ENCODE data around the gene INPP5A.

Gene INPP5A

DNA sequence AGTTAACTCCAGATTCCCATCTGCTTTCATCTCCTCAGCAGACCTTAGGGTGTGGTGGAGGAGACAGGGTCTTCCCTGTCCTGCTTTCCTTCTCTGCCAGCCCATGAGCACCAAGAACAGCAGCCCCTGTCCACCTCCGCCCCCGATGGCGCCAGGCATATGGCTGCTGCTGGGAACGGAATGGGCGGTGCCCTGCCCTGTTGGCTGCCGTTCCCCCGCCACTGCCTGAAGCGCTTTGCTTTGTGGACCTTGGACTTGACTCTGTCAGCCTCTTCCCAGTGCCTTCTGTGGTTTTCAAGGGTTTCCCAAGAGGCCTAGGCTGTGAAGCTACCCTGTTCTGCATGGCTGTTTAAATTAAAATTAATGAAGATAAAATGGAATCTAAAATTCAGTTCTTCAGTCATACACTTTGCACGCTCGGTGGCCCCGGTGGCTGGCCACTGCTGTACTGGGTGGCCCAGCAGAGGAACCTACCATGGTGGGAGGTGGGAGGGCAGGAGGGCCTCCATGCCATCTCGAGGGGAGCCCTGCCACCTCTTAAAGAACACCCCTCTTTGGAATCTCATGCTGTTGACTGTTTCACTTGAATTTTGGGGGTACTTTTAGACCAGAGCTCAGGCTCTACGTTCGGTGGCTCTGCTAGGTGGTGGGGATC, 169.7 kb downstream of the INPP5A start:
- in situ Hi-C loops (cut with MboI; ENCODE audit: low sequenced_read_pairs, unreplicated experiment): no loop called here
- TF ChIP-seq, protein P1, sequence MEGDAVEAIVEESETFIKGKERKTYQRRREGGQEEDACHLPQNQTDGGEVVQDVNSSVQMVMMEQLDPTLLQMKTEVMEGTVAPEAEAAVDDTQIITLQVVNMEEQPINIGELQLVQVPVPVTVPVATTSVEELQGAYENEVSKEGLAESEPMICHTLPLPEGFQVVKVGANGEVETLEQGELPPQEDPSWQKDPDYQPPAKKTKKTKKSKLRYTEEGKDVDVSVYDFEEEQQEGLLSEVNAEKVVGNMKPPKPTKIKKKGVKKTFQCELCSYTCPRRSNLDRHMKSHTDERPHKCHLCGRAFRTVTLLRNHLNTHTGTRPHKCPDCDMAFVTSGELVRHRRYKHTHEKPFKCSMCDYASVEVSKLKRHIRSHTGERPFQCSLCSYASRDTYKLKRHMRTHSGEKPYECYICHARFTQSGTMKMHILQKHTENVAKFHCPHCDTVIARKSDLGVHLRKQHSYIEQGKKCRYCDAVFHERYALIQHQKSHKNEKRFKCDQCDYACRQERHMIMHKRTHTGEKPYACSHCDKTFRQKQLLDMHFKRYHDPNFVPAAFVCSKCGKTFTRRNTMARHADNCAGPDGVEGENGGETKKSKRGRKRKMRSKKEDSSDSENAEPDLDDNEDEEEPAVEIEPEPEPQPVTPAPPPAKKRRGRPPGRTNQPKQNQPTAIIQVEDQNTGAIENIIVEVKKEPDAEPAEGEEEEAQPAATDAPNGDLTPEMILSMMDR (IDR thresholded peaks at IDR 0.05; ENCODE audit: borderline replicate concordance, control extremely low read depth, extremely low read depth, insufficient read depth, missing control alignments): no peak

DNA sequence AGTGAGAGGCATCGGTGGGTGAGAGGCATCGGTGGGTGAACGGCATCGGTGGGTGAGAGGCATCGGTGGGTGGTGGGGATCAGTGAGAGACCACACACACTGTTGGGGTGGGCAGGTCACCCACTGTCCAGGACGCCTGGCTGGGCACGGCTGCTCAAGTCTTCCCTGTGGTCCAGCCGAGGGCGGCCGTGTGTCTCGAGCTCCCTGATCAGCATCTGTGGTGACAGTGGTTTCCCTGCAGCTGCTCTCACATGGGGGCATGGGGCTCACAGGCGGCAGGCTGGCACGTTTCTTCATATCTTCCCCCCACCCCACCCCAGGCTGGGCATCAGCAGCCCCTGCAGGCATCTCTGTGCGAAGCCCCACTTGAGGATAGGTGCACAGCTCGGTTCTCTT, 170.2 kb downstream of the INPP5A start:
- TF ChIP-seq, protein P1 (IDR thresholded peaks at IDR 0.05; ENCODE audit: borderline replicate concordance, control extremely low read depth, extremely low read depth, insufficient read depth, missing control alignments): no peak
- in situ Hi-C loops (cut with MboI; ENCODE audit: low sequenced_read_pairs, unreplicated experiment): no loop called here
- DNase-seq (ENCODE audit: low spot score): no peak

More for the DNA sequence above, 169.7 kb downstream of the INPP5A start:
- no peak for DNase-seq (ENCODE audit: low spot score)

DNA sequence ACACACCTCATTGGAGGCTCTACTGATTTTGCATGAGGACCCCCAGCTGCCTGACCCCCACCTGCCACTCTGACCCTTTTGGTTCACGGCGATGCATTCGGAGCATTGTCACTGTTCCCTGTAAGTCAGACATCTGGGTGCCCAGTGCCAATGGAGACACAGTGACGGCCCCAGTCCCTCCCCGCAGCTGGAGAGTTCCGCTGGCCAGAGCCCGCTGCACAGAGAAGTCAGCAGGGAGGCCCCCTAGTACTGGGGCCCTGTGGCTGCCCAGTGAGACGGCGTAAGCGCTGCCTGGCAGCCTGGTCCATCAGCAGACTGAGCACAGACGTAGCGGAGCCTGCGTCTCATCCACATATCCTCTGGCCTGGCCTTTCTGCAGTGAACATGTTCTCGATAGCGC, 170.9 kb downstream of the INPP5A start:
- in situ Hi-C loops (cut with MboI; ENCODE audit: low sequenced_read_pairs, unreplicated experiment): no loop called here
- no peak for DNase-seq (ENCODE audit: low spot score)
- TF ChIP-seq, protein P1 (IDR thresholded peaks at IDR 0.05; ENCODE audit: borderline replicate concordance, control extremely low read depth, extremely low read depth, insufficient read depth, missing control alignments): no peak

DNA sequence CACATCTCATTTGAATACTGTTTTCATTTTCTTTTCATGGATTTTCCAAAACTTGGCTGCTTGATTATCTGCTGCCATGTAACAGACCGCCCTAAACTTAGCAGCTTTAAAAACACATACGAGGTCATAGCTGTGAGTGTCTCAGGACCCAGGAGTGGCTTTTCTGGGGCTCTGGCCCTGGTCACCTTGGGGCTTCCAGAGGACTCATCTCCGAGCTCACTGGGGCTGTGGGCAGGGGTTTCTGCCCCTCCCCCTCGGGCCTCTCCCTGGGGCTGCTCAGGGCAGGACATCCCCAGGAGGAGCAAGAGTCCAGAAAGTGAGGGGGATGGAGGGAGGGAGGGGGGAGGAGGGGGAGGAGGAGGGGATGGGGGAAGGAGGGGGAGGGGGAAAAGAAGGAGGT, 171.3 kb downstream of the INPP5A start:
- in situ Hi-C loops (cut with MboI; ENCODE audit: low sequenced_read_pairs, unreplicated experiment): no loop called here
- DNase-seq (ENCODE audit: low spot score): no peak
- TF ChIP-seq, protein P1 (IDR thresholded peaks at IDR 0.05; ENCODE audit: borderline replicate concordance, control extremely low read depth, extremely low read depth, insufficient read depth, missing control alignments): no peak

DNA sequence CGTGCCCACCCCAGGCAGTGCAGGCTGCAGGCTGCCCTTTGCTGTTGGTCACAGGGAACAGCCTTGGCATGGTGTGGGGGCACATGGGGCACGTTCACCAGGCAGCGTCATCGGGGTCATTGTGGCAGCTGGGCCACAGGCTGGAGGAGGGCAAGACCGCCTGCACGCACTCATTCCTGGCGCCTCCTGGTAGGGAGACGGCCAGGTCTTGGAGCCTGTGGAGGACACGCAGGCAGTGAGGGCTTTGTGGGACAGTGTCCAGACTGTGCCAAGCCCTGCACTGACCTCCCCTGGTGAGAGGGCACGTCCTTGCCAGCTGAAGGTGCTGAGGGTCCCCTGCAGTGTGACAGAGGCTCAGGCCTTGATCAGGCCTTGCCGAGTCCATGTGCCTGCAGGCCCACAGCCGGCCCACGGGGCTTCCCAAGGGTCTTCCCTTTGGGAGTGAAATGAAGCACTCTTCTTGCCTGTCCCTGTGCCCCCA, 171.9 kb downstream of the INPP5A start:
- TF ChIP-seq, protein P1 (IDR thresholded peaks at IDR 0.05; ENCODE audit: borderline replicate concordance, control extremely low read depth, extremely low read depth, insufficient read depth, missing control alignments): no peak
- in situ Hi-C loops (cut with MboI; ENCODE audit: low sequenced_read_pairs, unreplicated experiment): no loop called here
- no peak for DNase-seq (ENCODE audit: low spot score)

- in situ Hi-C loops (cut with MboI; ENCODE audit: low sequenced_read_pairs, unreplicated experiment): no loop called here
- DNase-seq (ENCODE audit: low spot score): no peak
- TF ChIP-seq, protein P1 (IDR thresholded peaks at IDR 0.05; ENCODE audit: borderline replicate concordance, control extremely low read depth, extremely low read depth, insufficient read depth, missing control alignments): no peak
Measured at GRCh38 chr10:132710036-132710686, 172.6 kb downstream of the INPP5A start.

Measured in GM13976 (cell line).